ENCODE results near the gene APLP1. TPM values are rescaled to one million over a fixed set of nuclear protein-coding genes. Genes with fewer than 3 reads are reported as not detected.

The APLP1 gene
- total RNA-seq, 1 experiment from 2014 or later, result 36.9 TPM

DNA sequence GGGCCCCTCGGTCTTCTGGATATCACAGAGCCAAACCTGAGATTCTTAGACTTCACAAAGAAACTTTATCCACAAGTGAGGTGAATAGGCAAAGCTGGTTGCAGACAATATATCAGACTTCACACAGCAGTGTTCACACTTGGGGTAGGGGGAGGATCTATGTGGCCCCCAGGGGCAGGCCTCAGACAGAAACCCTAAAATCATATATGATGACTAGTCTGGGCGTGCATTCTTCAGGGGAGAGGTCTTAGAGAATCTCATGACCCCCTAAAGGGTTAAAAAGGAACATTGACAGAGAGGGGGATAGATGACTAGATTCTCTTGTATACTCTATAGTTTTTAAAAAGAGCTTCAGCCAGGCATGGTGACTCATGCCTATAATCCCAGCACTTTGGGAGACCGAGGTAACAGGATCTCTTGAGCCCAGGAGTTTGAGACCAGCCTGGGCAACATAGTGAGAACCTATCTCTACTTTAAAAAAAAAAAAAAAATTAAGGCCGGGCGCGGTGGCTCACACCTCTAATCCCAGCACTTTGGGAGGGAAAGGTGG is 36.9 kb downstream of the APLP1 start:
- Histone ChIP-seq H3K79me1 (ENCODE audit: insufficient read depth, low read depth, low read length, poor library complexity, severe bottlenecking) (no peaks in the 10 kb centered on the region), H2BK20ac (ENCODE audit: low read depth, low read length, poor library complexity, severe bottlenecking) (no peak overlapping the region), H4K91ac (ENCODE audit: insufficient read length, low read depth, low read length) (no peak overlapping the region), H2AK5ac (ENCODE audit: insufficient read length, low read length) (no peak overlapping the region), H4K5ac (ENCODE audit: insufficient read length, low read depth, low read length) (no peak overlapping the region), H2BK5ac (ENCODE audit: insufficient read length, low read length) (no peak overlapping the region), H2BK12ac (ENCODE audit: insufficient read length, low read depth, low read length) (no peak overlapping the region), H2BK15ac (ENCODE audit: low read depth, low read length) (no peak overlapping the region), H3K9ac (ENCODE audit: extremely low read depth, insufficient read length, low read length) (no peak overlapping the region), H4K8ac (replicated peaks; ENCODE audit: insufficient read length, low read depth, low read length) (no peak overlapping the region), H3K14ac (ENCODE audit: insufficient read depth, low read length) (no peak overlapping the region), H4K20me1 (ENCODE audit: control insufficient read depth, insufficient read depth, insufficient read length) (no peaks in the 10 kb centered on the region), H2BK120ac (ENCODE audit: low read depth, low read length, poor library complexity, severe bottlenecking) (no peak overlapping the region), H3K4ac (ENCODE audit: low read depth, low read length) (no peak overlapping the region), H2AFZ (ENCODE audit: low read length) (no peak overlapping the region), H3K23ac (ENCODE audit: insufficient read length, low read depth, low read length) (no peak overlapping the region), H3K56ac (ENCODE audit: insufficient read length, low read depth, low read length) (no peak overlapping the region), H3K18ac (ENCODE audit: insufficient read length, low read depth, low read length) (no peak overlapping the region), H3K79me2 (ENCODE audit: insufficient read depth, low read length) (no peaks in the 10 kb centered on the region), H3K4me1 (ENCODE audit: insufficient read depth, low read length) (peaks cover 7% of the 10 kb centered on the region; the same call in 1 of the 2 replicates), H3T11ph (ENCODE audit: low read length) (no peak overlapping the region), H3K9me3 (ENCODE audit: control insufficient read depth, low read depth, low read length) (no peaks in the 10 kb centered on the region), H3K27me3 (ENCODE audit: insufficient read depth, low read length) (no peaks in the 10 kb centered on the region), H3K27ac (ENCODE audit: insufficient read length, low read depth, low read length) (no peak overlapping the region), H3K23me2 (ENCODE audit: insufficient read length, low read depth, low read length, poor library complexity, severe bottlenecking) (peaks cover 5% of the 10 kb centered on the region), H3K4me2 (ENCODE audit: insufficient read depth, insufficient read length, low read length) (no peak overlapping the region)
- DNase-seq, result no peak
- WGBS (ENCODE audit: extremely low coverage, insufficient read length, low lambda C conversion rate), result no CpG with 5 or more reads among the region's 6 CpGs
- TF ChIP-seq CTCF (conservative IDR thresholded peaks at IDR 0.05), result no peak
- H3K27ac Mint-ChIP-seq, result no peak overlapping the region
- H3K36me3 Mint-ChIP-seq (ENCODE audit: insufficient read depth in 1 of 3, low read depth in 3 of 3), result no peaks in the 10 kb centered on the region
- H3K4me3 Mint-ChIP-seq, result no peak overlapping the region
- H3K4me1 Mint-ChIP-seq, result peaks cover 21 to 47% of the 10 kb centered on the region in 2 experiments
- no peaks in the 10 kb centered on the region; a peak in 1 of 5 replicates for H3K9me3 Mint-ChIP-seq
- peaks cover 12% of the 10 kb centered on the region for H3K27me3 Mint-ChIP-seq (ENCODE audit: low read depth)
